ENCODE measurements around the gene KIZ. TPM values are rescaled to one million over a fixed set of nuclear protein-coding genes. Genes with fewer than 3 reads are reported as not detected.

Gene KIZ
- total RNA-seq, 1 donor from 2014 or later = 20.3 TPM

DNA sequence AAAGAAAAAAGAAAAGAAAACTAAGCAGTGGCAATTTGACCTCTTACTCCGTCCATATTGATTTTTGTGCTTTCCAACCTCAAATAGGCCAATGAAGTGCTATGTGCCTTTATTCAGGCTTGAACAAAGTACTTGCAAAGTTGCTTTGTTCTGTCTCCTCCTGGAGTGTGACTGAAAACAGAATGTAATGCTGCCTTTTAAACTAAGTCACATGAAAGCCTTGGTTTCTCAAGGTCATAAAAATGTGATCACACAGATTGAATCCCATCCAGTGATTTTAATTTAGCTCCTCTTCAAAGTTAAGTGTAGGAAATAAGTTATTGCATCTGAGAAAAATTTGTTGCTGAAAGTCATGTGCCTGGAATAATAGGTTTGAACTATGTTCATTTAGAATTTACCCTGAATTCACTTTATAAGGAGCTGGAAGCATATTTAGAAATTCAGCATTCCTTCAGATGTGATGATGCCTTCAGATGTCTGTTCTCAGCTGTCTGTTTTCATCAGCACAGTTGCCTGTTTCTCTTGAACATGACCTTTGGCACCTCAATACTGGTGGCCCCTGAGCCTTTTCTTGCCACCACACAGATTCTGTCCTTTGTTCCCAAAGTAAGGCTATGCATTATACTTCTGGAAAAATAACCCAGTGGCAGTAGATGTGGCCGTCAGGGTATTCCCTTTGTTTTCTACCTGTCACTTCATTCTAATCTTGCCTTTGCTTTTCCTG is 48.8 kb downstream of the KIZ start:
- DNase-seq (ENCODE audit: low spot score) = no peak

DNA sequence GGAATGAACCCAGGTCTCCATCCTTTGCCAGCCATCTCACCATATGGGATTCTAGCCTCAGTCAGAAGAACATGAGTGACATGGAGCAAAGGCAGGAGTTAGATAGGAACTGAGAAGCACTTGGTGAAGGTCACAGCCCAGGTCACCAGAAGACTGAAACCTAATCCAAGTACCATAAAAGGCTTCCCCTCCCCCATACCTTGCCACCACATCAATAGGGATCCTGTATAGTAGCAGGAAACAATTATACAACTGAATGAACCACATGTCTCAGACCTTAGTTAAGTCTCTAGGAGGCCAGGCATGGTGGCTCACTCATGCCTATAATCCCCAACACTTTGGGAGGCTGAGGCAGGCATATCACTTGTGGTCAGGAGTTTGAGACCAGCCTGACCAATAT is 49.6 kb downstream of the KIZ start:
- DNase-seq (ENCODE audit: low spot score) = no peak

DNA sequence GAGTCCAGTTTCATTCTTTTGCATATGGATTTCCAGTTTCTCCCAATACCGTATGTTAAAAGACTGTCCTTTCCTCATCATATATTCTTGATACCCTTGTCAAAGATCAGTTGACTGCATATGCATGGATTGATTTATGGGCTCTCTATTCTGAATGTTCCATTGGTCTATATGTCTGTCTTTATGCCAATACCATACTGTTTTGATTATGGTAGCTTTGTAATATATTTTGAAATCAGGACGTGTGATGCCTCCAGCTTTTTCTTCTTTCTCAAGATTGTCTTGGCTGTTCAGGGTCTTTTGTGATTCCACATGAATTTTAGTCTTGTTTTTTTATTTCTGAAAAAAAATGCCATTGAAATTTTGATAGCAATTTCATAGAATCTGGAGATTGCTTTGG is 51.9 kb downstream of the KIZ start:
- DNase-seq (ENCODE audit: low spot score) = no peak

DNA sequence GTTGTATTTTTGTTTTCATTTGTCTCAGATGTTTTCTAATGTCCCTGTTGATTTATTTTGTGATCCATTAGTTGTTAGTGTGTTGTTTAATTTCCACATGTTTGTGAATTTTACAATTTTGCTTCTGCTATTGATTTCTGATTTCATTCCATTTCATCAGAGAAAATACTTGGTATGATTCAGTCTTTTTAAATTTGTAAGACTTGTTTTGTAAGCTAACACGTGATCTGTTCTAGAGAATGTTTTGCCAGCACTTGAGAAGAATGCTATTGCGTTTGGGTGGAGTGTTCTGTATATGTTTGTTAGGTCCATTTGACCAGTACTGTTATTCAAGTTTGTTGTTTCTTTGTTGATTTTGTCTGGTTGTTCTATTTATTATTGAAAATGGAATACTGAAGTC is 53.9 kb downstream of the KIZ start:
- DNase-seq (ENCODE audit: low spot score) = no peak

DNA sequence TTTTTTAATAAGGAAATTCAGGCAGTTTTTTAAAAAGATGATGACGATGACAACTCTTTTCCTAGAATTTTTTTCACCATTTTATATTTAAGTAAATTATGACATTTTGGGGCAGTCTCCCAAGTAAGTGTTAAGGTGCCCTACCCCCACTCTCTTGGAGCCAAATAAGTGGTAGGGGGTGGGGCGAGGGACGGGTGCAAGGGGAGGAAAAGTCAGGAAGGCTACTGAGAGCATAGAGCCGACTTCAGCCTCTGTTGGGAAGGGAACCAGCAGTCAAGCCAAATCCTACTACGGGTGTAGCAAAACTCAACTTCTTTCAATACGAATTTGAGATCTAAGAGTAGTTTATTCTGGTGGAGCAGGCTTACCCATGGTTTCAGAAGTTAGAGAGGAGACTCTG is 54.4 kb downstream of the KIZ start:
- no peak for DNase-seq (ENCODE audit: low spot score)

DNA sequence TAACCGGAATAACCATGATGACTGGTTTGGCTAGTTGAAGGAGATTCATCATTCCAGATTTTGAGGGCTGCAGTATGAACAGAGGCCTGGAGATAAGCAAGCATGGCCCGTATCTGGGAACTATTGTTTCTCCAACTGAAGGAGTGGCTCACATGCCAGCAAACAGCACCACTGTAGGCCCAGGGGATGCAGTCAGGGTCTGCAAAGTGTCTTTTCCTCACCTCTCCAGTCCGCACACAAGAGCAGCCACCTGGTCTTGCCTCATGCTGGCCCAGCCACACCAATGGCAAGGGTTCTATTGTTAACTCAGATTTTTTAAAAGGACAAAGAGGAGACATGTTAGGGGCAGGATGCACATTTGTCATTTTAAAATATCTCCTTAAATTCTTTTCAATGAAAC is 55.1 kb downstream of the KIZ start:
- no peak for DNase-seq (ENCODE audit: low spot score)

DNA sequence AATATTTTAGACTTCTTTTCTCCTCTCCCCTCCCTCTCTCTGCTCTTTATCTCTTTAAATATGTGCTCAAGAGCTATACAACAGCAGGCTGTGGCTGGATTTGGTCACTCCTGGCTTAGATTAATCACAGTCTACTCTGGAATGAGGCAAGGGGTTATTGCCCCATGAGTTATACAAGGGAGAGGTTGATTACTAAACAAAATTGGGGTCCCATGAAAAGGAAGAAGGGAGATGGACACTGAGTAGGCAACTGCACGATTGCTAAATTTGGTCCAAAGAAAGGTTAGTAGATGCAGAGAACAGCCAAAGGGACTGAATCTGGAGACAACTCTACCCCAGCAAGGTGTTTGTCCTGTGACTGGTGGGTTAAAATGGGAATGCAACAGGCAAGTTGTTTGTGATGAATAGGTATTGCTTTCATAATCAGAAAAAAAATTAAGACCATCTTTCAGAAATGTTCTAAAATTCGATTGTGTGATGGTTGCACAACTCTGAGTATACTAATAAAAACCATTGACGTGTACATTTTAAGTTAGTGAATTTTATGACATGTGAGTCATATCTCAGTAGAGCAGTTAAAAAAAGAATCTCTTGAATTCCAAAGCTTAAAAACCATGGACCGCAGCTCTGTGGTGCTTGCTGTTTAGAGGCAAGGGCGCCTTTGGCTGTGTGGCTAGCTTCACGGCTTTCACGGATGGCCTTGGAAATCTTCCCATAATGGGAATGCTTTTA is 57.1 kb downstream of the KIZ start:
- no peak for DNase-seq (ENCODE audit: low spot score)

DNA sequence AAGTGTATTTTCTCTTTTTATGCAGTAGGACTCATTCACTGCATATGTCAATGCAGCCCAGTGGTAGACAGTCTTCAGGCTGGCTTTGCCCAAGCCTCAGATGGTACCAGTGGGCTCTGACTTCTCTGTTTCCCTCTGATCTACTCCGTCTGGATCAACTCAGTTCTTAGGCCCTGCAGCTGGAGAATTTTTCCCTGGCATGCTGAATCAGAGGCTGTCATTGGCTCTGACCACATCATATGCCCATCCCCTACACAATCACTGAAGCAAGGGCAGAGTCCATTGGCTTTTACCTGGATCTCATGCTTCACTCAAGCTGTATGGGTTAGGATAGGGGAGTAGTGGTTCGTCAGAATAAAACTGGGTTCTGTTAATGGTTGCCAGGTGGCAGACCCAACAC is 57.8 kb downstream of the KIZ start:
- no peak for DNase-seq (ENCODE audit: low spot score)

DNA sequence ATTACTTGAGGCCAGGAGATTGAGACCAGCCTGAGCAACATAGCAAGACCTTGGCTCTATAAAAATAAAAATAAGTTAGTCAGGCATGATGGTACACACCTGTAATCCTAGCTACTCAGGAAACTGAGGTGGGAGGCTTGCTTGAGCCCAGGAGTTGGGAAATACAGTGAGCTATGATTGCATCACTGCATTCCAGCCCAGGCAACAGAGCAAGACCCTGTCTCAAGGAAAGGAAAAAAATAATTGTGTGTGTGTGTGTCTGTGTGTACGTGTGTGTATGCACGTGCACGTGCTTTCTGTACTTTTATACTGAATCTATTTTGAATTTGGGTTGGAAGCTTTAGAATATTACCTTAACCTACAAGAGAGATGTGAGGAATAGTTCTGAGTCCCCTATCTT is 58.9 kb downstream of the KIZ start:
- no peak for DNase-seq (ENCODE audit: low spot score)

DNA sequence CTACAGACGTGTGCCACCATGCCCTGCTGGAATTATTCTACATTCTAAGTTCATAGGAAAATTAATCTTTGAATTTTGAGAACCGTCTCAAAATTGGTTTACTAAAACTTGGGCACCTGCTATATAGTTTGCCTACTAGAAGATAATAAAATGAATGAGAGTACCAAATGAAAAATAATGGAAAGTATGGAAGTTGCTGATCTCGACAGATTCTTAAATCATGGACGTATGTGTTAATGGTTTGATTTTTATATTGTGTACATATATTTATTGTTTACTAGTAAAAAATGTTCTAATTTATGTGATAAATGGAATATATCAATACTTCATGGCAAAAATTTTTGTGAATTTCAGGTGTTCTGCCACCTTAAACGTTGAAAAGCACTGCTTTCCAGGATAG is 60.0 kb downstream of the KIZ start:
- no peak for DNase-seq (ENCODE audit: low spot score)

DNA sequence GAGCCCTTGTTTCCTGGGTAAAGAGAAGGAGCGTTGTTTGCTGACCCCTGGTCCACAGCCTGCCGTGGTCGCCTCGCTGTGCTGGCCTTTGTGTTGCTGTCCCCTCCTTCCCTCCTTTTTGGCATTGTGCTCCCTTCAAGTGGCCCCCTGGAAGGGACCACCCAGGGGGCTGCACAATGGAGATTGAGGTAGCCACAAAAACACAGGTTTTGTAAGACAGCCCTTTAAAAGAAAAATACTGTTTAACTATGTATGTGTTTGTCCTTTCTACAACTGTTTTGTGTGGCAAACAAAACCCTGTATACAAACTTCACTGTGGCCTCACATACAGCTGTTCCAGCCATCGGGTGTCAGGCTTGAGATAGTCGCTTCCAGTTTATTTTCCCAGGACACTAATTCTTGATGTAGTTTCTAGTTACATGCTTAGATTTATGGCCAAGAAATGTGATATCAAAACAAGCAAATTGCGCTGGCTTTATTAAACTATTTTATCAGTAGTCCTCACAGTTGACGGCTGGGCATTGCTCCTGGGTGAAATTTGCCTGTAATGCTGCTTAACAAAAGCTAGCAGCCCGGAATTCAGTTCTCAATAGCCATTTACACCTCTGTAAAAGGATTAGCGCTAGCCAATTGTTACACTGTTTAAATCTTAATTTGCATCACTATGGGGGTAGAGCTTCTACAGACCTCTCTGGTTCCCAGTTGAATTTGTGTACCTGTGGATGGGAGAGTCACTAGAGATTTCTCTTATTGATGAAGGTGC is 64.1 kb downstream of the KIZ start:
- no peak for DNase-seq (ENCODE audit: low spot score)

DNA sequence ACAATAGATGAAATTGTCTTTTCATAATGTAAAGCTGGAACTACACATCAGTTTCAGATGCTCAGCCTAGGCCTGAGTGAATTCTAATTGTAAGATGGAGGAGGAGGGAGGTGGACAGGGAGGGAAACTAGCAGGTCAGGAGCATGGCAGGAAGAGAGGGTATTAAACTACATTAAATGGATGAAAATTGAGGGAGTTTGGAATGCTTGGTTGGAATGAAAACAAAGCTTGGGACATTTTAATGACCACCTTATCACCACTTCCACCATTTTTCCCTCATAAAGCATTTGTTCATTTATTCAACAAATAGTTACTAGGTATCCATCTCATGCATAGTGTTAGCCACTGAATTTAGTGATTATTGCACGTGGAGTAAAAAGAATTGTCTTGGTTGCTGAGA is 65.0 kb downstream of the KIZ start:
- no peak for DNase-seq (ENCODE audit: low spot score)

DNA sequence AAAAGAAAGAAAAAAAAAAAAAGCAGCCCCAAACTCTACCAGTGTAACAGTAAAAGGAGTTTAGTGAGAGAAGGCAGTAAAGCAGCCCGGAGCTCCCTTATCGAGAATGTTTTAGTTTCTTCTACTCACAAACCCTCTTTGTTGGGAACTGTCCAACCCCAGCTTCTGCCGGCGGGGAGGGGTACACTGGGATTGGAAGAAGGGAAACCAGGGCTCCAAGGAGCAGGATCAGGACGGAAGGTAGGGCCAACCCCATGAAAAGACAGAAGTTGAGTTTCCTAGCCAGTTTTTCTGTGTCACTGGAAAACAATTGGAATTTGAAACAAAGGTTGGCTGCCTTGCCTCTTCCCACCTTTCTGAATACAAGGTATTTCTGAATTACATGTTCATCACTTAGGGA is 66.0 kb downstream of the KIZ start:
- no peak for DNase-seq (ENCODE audit: low spot score)

DNA sequence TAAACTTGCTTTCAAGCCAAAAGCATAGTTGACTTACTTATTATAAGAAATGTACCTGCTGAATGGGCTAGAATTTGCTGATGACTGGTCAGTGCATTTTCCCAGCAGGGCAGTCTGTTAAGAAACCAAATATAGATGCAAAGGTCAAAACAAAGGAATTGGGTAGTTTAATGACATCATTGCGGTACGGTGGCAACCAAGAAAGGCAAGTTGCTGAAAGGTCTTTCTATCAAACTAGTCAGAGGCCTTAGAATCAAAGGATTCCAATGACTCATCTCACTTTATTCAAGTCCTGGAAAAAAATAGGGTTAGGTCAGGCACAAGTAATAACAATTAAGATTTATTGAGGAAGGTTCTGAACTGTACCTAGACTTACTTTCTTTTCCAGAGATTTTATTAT is 76.4 kb downstream of the KIZ start:
- DNase-seq (ENCODE audit: low spot score) = no peak

DNA sequence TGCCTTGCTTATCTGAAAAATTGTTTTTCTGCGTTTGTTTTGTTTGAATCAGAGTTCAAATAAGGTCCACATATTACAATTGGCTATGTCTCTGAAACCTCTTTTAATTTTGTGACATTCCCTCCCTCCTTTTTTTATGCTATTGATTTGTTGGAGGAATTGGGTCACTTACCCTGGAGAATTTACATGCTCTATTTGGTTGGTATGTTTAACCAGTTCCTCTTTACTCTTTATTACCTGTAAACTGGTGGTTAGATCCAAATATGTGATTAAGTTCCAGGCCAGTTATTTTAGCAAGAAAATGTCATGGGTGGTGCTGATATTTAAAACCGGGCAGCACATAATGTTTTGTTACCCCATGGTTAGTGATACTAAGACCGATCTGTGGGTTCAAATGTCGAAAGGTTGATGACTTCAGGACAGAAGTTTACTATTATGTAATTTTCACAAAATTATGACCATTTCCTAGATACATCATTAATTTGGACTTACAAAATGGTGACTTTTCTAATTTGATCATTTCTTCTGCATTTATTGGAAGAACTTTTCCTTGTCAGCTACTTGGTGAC is 77.3 kb downstream of the KIZ start:
- DNase-seq (ENCODE audit: low spot score) = no peak

DNA sequence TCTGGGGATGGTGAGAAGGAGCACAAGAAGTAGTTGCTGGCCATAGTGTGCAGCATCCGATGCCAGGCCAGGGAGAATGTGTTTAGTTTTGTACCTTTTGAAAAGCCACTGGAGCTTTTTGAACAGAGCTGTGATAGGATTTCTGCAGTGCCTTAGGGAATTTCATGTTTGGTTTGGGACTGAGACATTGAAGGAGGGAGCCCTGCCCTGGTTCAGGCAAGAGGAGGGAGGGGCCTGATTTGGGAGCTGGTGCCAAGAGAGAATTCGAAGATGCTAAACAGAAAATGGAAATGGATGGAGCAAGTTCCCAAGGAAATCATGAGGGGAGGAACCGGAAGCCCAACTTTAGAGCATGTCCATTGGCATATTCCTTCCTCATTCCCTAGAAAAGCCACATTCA is 80.7 kb downstream of the KIZ start:
- no peak for DNase-seq (ENCODE audit: low spot score)

DNA sequence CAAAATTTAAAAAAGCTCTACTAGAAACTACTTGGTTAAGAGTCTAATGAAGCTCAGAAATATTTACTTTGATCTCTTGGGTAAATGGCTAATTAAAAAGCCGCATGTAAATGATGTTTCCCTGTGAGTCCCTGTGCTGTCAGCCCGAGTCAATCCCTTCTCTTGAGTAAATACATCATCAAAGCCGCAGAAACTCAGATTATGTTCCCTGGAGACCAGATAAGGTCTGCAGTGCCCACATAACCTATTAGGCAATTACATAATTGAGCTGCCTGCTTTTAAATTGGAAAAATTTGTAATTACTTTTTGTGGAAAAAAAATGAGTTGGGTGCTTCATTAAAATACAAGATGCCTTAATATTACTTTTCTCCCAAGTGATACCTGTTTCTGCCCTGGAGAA is 83.1 kb downstream of the KIZ start:
- no peak for DNase-seq (ENCODE audit: low spot score)

DNA sequence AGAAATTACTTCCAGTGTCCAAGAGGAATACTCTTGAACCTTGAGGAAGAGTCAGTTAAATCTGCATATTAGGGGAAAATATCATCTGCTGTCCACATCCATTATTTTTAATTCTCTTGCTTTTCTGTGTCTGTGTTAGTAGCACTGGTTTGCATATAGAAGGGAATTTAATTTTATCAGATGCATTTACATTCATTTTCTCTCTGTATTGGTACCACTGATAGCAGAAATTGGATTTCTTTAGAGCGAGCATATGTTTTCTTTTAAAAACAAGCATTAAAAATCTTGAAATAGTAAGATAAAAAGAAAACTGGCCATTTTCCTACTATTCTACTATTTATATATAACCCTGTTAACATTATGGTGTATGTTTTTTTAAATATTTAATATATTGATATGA is 83.8 kb downstream of the KIZ start:
- DNase-seq (ENCODE audit: low spot score) = no peak

DNA sequence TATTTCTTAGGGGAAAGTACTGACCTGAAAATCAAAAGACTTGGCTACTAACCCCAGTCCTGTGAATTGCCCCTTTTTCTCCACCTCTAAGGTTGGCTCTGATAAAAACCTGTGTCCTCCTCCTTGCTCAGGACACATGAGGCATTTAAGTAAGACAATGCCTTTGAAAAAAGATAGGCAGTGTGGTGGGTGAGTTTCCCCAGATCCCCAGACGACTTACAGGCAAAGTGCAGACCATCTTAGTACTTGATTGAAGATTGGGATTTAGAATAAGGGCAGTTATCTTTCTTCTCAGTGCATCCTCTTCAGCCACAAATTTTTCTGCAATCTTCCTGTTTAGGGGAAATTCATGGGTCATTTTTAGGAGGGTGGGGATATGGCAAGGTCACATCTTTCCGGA is 87.8 kb downstream of the KIZ start:
- DNase-seq (ENCODE audit: low spot score) = no peak

DNA sequence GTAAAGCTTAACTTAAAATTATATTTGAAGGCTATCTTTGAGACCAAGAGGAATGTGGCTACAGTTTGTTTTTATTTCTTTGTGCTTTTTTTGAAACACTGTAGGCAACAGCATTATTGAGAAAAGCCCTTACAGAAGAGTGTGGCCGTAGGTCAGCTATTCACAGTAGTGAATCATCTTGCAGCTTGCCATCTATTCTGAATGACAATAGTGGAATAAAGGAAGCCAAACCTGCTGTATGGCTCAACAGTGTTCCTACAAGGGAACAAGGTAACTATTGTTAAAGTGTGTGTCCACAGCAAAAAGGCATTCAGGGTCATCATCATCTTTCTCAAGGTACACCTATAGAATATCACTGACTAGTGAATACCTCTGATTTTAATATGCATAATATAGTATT is 88.5 kb downstream of the KIZ start:
- DNase-seq (ENCODE audit: low spot score) = no peak

DNA sequence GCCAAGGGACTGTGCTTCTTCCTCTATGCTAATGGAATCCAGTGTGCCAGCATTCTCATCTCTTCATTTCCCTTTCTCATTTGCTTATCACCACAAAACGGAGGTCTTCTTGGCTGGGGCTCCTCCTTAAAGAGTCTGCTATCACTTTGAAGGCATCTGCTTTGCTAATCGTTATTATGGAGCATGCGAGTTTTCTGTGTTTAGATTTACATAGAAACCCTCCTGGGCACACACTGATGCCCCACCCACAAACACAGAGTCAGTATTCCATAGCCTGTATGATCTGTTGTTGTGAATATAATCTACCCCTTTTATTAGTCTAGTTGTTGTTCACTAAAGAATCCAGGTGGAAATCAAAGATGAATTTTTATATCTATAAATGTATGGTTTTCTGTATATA is 93.8 kb downstream of the KIZ start:
- DNase-seq (ENCODE audit: low spot score) = no peak

DNA sequence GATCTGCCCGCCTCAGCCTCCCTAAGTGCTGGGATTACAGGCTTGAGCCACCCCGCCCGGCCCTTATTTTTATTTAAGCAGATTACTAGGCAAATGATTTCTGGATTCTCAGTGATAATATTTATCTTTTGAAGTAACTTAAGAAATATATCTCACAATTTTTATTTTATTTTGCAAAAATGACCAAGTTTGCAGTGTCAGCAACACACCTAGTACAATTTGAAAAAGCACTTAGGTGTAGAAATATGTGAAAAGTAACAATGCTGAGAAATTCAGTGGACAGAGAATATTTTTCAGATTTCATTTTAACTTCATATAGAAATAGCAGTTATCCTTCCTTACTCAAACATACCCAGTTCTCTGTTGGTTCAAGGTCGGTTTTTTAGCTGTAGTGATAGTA is 98.3 kb downstream of the KIZ start:
- DNase-seq (ENCODE audit: low spot score) = no peak

All from mesenteric fat pad (tissue), 1 donor.